Esophagus squamous epithelium (tissue), 4 donors: ENCODE measurements around the gene PDRG1.

Experiments
- CTCF ChIP-seq, 6 experiments: fragments of 450-650 bp in 4 of 6; fragments of 200-600 bp in 2 of 6; sonication (generic) in 2 of 6; IDR thresholded peaks; one replicate each; pipeline ENCODE4 v1.5.1; 2016 to 2019; ENCODE audit warnings: antibody characterized with exemption in 6 of 6, mild to moderate bottlenecking in 4 of 6, moderate library complexity in 4 of 6
- POLR2A ChIP-seq, 4 donors: fragments of 450-650 bp; IDR thresholded peaks; one replicate each; pipeline ENCODE4 v1.6.1; 2017; ENCODE audit warnings: antibody characterized with exemption in 4 of 4, mild to moderate bottlenecking in 4 of 4, moderate library complexity in 3 of 4

- TF ChIP-seq POLR2A (IDR thresholded peaks at IDR 0.05) (no peak), CTCF (IDR thresholded peaks at IDR 0.05) (no peak)
Observed at GRCh38 chr20:31924561-31924960, 27.3 kb downstream of the PDRG1 start.
